WTC11 (cell line): ENCODE results near the gene MNDA.

Experiments
- E2F1 ChIP-seq: sonication (generic); formaldehyde crosslinking; IDR thresholded peaks from 2 replicates; pipeline ENCODE4 v1.8.0; 2022; ENCODE audit warnings: mild to moderate bottlenecking, missing genetic modification reagents
- ESRRA ChIP-seq: sonication (generic); formaldehyde crosslinking; IDR thresholded peaks from 2 replicates; pipeline ENCODE4 v1.8.1; 2022; ENCODE audit warnings: mild to moderate bottlenecking, missing genetic modification reagents, borderline replicate concordance
- ETV6 ChIP-seq: sonication (generic); formaldehyde crosslinking; IDR thresholded peaks from 2 replicates; pipeline ENCODE4 v1.8.1; 2022; ENCODE audit warnings: mild to moderate bottlenecking, missing genetic modification reagents
- FOXP4 ChIP-seq: sonication (generic); formaldehyde crosslinking; IDR thresholded peaks from 2 replicates; pipeline ENCODE4 v1.8.0; 2022; ENCODE audit warnings: mild to moderate bottlenecking, missing genetic modification reagents
- IRF2 ChIP-seq: sonication (generic); formaldehyde crosslinking; IDR thresholded peaks from 2 replicates; pipeline ENCODE4 v1.8.0; 2022; ENCODE audit warnings: low read depth, missing genetic modification reagents, borderline replicate concordance
- ZNF121 ChIP-seq: sonication (generic); formaldehyde crosslinking; IDR thresholded peaks from 2 replicates; pipeline ENCODE4 v1.8.0; 2023; ENCODE audit warnings: missing genetic modification reagents
- ZNF263 ChIP-seq: sonication (generic); formaldehyde crosslinking; IDR thresholded peaks from 2 replicates; pipeline ENCODE4 v1.8.1; 2022; ENCODE audit warnings: low read depth, mild to moderate bottlenecking, moderate library complexity, missing genetic modification reagents
- ZNF671 ChIP-seq: fragments of 250-450 bp; sonication (Bioruptor Pico); IDR thresholded peaks from 2 replicates; pipeline ENCODE4 v1.8.0; 2021; ENCODE audit warnings: mild to moderate bottlenecking
- TF ChIP-seq, protein P1 (sequence below): fragments of 200-600 bp; IDR thresholded peaks from 2 replicates; pipeline ENCODE4 v1.8.0; 2022; ENCODE audit warnings: antibody characterized with exemption
- TF ChIP-seq, protein P2 (sequence below): sonication (generic); formaldehyde crosslinking; IDR thresholded peaks from 2 replicates; pipeline ENCODE4 v1.8.0; 2022; ENCODE audit warnings: mild to moderate bottlenecking, missing genetic modification reagents
- TF ChIP-seq, protein P3 (sequence below): sonication (generic); formaldehyde crosslinking; IDR thresholded peaks from 2 replicates; pipeline ENCODE4 v1.8.1; 2022; ENCODE audit warnings: mild to moderate bottlenecking, moderate library complexity, missing genetic modification reagents
- TF ChIP-seq, protein P4 (sequence below): sonication (generic); formaldehyde crosslinking; IDR thresholded peaks from 2 replicates; pipeline ENCODE4 v1.8.1; 2022; ENCODE audit warnings: low read depth, missing genetic modification reagents, borderline replicate concordance
- TF ChIP-seq, protein P5 (sequence below): sonication (generic); formaldehyde crosslinking; IDR thresholded peaks from 2 replicates; pipeline ENCODE4 v1.8.1; 2023; ENCODE audit warnings: mild to moderate bottlenecking, missing genetic modification reagents
- TF ChIP-seq, protein P6 (sequence below): sonication (generic); formaldehyde crosslinking; IDR thresholded peaks from 2 replicates; pipeline ENCODE4 v1.8.0; 2022; ENCODE audit warnings: mild to moderate bottlenecking, missing genetic modification reagents

DNA sequence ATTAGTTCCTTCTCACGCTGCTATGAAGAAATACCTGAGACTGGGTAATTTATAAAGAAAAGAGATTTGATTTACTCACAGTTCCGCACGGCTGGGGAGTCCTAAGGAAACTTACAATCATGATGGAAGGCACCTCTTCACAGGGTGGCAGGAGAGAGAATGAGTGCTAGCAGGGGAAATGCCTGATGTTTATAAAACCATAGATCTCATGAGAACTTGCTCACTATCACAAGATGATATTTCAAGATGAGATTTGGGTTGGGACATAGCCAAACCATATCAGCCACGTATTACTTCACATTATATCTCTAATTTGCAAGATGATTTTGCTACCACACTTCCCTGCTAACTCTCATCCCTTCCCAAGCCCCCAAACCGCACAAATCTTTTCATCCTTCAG lies 9.1 kb downstream of the MNDA start:
- TF ChIP-seq ZNF121 (CRISPR knock-in tag) = no peak
- no peak for TF ChIP-seq IRF2
- TF ChIP-seq ETV6 (CRISPR knock-in tag) = no peak
- TF ChIP-seq FOXP4 (CRISPR knock-in tag) = no peak
- TF ChIP-seq, protein P1, sequence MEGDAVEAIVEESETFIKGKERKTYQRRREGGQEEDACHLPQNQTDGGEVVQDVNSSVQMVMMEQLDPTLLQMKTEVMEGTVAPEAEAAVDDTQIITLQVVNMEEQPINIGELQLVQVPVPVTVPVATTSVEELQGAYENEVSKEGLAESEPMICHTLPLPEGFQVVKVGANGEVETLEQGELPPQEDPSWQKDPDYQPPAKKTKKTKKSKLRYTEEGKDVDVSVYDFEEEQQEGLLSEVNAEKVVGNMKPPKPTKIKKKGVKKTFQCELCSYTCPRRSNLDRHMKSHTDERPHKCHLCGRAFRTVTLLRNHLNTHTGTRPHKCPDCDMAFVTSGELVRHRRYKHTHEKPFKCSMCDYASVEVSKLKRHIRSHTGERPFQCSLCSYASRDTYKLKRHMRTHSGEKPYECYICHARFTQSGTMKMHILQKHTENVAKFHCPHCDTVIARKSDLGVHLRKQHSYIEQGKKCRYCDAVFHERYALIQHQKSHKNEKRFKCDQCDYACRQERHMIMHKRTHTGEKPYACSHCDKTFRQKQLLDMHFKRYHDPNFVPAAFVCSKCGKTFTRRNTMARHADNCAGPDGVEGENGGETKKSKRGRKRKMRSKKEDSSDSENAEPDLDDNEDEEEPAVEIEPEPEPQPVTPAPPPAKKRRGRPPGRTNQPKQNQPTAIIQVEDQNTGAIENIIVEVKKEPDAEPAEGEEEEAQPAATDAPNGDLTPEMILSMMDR = no peak
- TF ChIP-seq ESRRA (CRISPR knock-in tag) = no peak
- TF ChIP-seq ZNF671 (CRISPR knock-in tag) = no peak
- TF ChIP-seq ZNF263 (CRISPR knock-in tag) = no peak
- TF ChIP-seq, protein P2, sequence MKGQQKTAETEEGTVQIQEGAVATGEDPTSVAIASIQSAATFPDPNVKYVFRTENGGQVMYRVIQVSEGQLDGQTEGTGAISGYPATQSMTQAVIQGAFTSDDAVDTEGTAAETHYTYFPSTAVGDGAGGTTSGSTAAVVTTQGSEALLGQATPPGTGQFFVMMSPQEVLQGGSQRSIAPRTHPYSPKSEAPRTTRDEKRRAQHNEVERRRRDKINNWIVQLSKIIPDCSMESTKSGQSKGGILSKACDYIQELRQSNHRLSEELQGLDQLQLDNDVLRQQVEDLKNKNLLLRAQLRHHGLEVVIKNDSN (CRISPR knock-in tag) = no peak
- TF ChIP-seq, protein P3, sequence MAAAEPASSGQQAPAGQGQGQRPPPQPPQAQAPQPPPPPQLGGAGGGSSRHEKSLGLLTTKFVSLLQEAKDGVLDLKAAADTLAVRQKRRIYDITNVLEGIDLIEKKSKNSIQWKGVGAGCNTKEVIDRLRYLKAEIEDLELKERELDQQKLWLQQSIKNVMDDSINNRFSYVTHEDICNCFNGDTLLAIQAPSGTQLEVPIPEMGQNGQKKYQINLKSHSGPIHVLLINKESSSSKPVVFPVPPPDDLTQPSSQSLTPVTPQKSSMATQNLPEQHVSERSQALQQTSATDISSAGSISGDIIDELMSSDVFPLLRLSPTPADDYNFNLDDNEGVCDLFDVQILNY (CRISPR knock-in tag) = no peak
- TF ChIP-seq, protein P4, sequence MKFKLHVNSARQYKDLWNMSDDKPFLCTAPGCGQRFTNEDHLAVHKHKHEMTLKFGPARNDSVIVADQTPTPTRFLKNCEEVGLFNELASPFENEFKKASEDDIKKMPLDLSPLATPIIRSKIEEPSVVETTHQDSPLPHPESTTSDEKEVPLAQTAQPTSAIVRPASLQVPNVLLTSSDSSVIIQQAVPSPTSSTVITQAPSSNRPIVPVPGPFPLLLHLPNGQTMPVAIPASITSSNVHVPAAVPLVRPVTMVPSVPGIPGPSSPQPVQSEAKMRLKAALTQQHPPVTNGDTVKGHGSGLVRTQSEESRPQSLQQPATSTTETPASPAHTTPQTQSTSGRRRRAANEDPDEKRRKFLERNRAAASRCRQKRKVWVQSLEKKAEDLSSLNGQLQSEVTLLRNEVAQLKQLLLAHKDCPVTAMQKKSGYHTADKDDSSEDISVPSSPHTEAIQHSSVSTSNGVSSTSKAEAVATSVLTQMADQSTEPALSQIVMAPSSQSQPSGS = no peak
- TF ChIP-seq, protein P5, sequence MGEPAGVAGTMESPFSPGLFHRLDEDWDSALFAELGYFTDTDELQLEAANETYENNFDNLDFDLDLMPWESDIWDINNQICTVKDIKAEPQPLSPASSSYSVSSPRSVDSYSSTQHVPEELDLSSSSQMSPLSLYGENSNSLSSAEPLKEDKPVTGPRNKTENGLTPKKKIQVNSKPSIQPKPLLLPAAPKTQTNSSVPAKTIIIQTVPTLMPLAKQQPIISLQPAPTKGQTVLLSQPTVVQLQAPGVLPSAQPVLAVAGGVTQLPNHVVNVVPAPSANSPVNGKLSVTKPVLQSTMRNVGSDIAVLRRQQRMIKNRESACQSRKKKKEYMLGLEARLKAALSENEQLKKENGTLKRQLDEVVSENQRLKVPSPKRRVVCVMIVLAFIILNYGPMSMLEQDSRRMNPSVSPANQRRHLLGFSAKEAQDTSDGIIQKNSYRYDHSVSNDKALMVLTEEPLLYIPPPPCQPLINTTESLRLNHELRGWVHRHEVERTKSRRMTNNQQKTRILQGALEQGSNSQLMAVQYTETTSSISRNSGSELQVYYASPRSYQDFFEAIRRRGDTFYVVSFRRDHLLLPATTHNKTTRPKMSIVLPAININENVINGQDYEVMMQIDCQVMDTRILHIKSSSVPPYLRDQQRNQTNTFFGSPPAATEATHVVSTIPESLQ (CRISPR knock-in tag) = no peak
- TF ChIP-seq E2F1 (CRISPR knock-in tag) = no peak
- TF ChIP-seq, protein P6, sequence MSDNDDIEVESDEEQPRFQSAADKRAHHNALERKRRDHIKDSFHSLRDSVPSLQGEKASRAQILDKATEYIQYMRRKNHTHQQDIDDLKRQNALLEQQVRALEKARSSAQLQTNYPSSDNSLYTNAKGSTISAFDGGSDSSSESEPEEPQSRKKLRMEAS (CRISPR knock-in tag) = no peak
